WTC11 (cell line): ENCODE measurements around the gene CD48. TPM values are rescaled to one million over a fixed set of nuclear protein-coding genes. Genes with fewer than 3 reads are reported as not detected.

Experiments
- ATAC-seq: fragments of 200-7000 bp; cut with Tn5 transposase; 2 replicates; pipeline ENCODE4 v1.10.0; 2021; ENCODE audit warnings: mild to moderate bottlenecking, moderate library complexity
- CTCF ChIA-PET: fragments of 300-600 bp; sonication (Branson Sonifier 250); formaldehyde crosslinking; loops from one replicate; lab custom pipeline; 2021; ENCODE audit warnings: antibody characterized with exemption; lab: Charles Lee
- POLR2A ChIA-PET: fragments of 350-600 bp; sonication (Branson Sonifier 250); formaldehyde crosslinking; loops from one replicate; lab custom pipeline; 2021; ENCODE audit warnings: antibody characterized with exemption; lab: Charles Lee
- DNase-seq: peaks from one replicate; pipeline ENCODE4 v3.0.0; 2021; ENCODE audit warnings: low spot score
- H3K27ac Mint-ChIP-seq: 2 replicates; pipeline ENCODE4 v1.8.0; 2021; ENCODE audit warnings: mixed read lengths
- H3K27me3 Mint-ChIP-seq: 2 replicates; pipeline ENCODE4 v1.8.0; 2021; ENCODE audit warnings: low read depth, mild to moderate bottlenecking, moderate library complexity, mixed read lengths
- H3K36me3 Mint-ChIP-seq: 2 replicates; pipeline ENCODE4 v1.8.0; 2021; ENCODE audit warnings: mixed read lengths
- H3K4me1 Mint-ChIP-seq: 2 replicates; pipeline ENCODE4 v1.8.0; 2022; ENCODE audit warnings: mixed read lengths
- H3K4me3 Mint-ChIP-seq: 2 replicates; pipeline ENCODE4 v1.8.0; 2021; ENCODE audit warnings: mild to moderate bottlenecking, moderate library complexity, mixed read lengths
- H3K9me3 Mint-ChIP-seq: 2 replicates; pipeline ENCODE4 v1.8.0; 2021; ENCODE audit warnings: mixed read lengths
- ARID4B ChIP-seq: sonication (generic); formaldehyde crosslinking; IDR thresholded peaks from 2 replicates; pipeline ENCODE4 v1.8.0; 2023; ENCODE audit warnings: missing genetic modification reagents, mild to moderate bottlenecking, borderline replicate concordance
- CBFB ChIP-seq: sonication (generic); formaldehyde crosslinking; IDR thresholded peaks from 2 replicates; pipeline ENCODE4 v1.8.1; 2022; ENCODE audit warnings: mild to moderate bottlenecking, low read depth, missing genetic modification reagents
- CREB1 ChIP-seq: sonication (generic); formaldehyde crosslinking; IDR thresholded peaks from 2 replicates; pipeline ENCODE4 v1.8.0; 2023; ENCODE audit warnings: mild to moderate bottlenecking, missing genetic modification reagents
- E2F4 ChIP-seq: sonication (generic); formaldehyde crosslinking; IDR thresholded peaks from 2 replicates; pipeline ENCODE4 v1.8.1; 2022; ENCODE audit warnings: low read depth, mild to moderate bottlenecking, moderate library complexity, missing genetic modification reagents, borderline replicate concordance
- EMX1 ChIP-seq: fragments of 250-450 bp; sonication (Bioruptor Pico); IDR thresholded peaks from 2 replicates; pipeline ENCODE4 v1.8.0; 2021; ENCODE audit warnings: mild to moderate bottlenecking
- KAT7 ChIP-seq: sonication (generic); formaldehyde crosslinking; IDR thresholded peaks from 2 replicates; pipeline ENCODE4 v1.8.1; 2023; ENCODE audit warnings: missing genetic modification reagents, mild to moderate bottlenecking, borderline replicate concordance
- NFATC4 ChIP-seq: fragments of 250-450 bp; sonication (Bioruptor Pico); IDR thresholded peaks from 2 replicates; pipeline ENCODE4 v1.9.0; 2021; ENCODE audit warnings: mild to moderate bottlenecking
- NFYB ChIP-seq: sonication (generic); formaldehyde crosslinking; conservative IDR thresholded peaks from 2 replicates; pipeline ENCODE4 v1.8.0; 2022; ENCODE audit warnings: low read depth, missing genetic modification reagents
- SOX15 ChIP-seq: fragments of 250-450 bp; sonication (Bioruptor Pico); IDR thresholded peaks from 2 replicates; pipeline ENCODE4 v1.9.0; 2021; ENCODE audit warnings: mild to moderate bottlenecking
- STAT6 ChIP-seq: sonication (generic); formaldehyde crosslinking; conservative IDR thresholded peaks from 2 replicates; pipeline ENCODE4 v1.8.1; 2023; ENCODE audit warnings: mild to moderate bottlenecking, low read depth, missing genetic modification reagents, moderate library complexity
- TEAD1 ChIP-seq: sonication (generic); formaldehyde crosslinking; IDR thresholded peaks from 2 replicates; pipeline ENCODE4 v1.8.0; 2022; ENCODE audit warnings: mild to moderate bottlenecking, missing genetic modification reagents
- ZBTB43 ChIP-seq: sonication (generic); formaldehyde crosslinking; IDR thresholded peaks from 2 replicates; pipeline ENCODE4 v1.8.1; 2023; ENCODE audit warnings: mild to moderate bottlenecking, missing genetic modification reagents
- ZNF138 ChIP-seq: sonication (generic); formaldehyde crosslinking; conservative IDR thresholded peaks from 2 replicates; pipeline ENCODE4 v1.8.1; 2022; ENCODE audit warnings: mild to moderate bottlenecking, moderate library complexity, missing genetic modification reagents
- ZNF232 ChIP-seq: sonication (generic); formaldehyde crosslinking; IDR thresholded peaks from 2 replicates; pipeline ENCODE4 v1.8.0; 2022; ENCODE audit warnings: mild to moderate bottlenecking, missing genetic modification reagents
- ZNF317 ChIP-seq: sonication (generic); formaldehyde crosslinking; IDR thresholded peaks from 2 replicates; pipeline ENCODE4 v1.8.1; 2023; ENCODE audit warnings: low read depth, mild to moderate bottlenecking, moderate library complexity, missing genetic modification reagents, borderline replicate concordance
- ZNF396 ChIP-seq: fragments of 250-450 bp; sonication (Bioruptor Pico); IDR thresholded peaks from 2 replicates; pipeline ENCODE4 v1.8.0; 2021; ENCODE audit warnings: mild to moderate bottlenecking, moderate library complexity, borderline replicate concordance
- ZNF416 ChIP-seq: fragments of 250-450 bp; sonication (Bioruptor Pico); IDR thresholded peaks from 2 replicates; pipeline ENCODE4 v1.9.0; 2021; ENCODE audit warnings: mild to moderate bottlenecking, inconsistent platforms
- ZNF423 ChIP-seq: fragments of 250-450 bp; sonication (Bioruptor Pico); IDR thresholded peaks from 2 replicates; pipeline ENCODE4 v2.1.2; 2022; ENCODE audit warnings: mild to moderate bottlenecking, moderate library complexity
- ZNF425 ChIP-seq: fragments of 250-450 bp; sonication (Bioruptor Pico); conservative IDR thresholded peaks from 2 replicates; pipeline ENCODE4 v1.9.0; 2021; ENCODE audit warnings: mild to moderate bottlenecking
- total RNA-seq: library from RNA; stranded (reverse); gene quantifications from 3 replicates; pipeline ENCODE4 v1.2.3, GENCODE V29; 2021

The CD48 gene
- total RNA-seq, 1 experiment from 2014 or later, result 0.66 TPM

GRCh38 chr1:160644399-160644798 lies 67.2 kb downstream of the CD48 start:
- peaks cover 8% of the 10 kb centered on the region for H3K27me3 Mint-ChIP-seq
- no peak for TF ChIP-seq ZNF423 (CRISPR knock-in tag)
- TF ChIP-seq E2F4 (CRISPR knock-in tag), result no peak
- no peak for TF ChIP-seq CREB1 (CRISPR knock-in tag)
- ChIA-PET CTCF (no interaction called here), POLR2A (no interaction called here)
- ATAC-seq, result no peak
- H3K27ac Mint-ChIP-seq, result no peak overlapping the region
- H3K36me3 Mint-ChIP-seq, result no peaks in the 10 kb centered on the region
- H3K4me3 Mint-ChIP-seq, result no peak overlapping the region
- 0 out of 2 replicates have a peak, but pooled peaks cover 3% of the 10 kb centered on the region for H3K4me1 Mint-ChIP-seq
- H3K9me3 Mint-ChIP-seq, result peaks cover 9% of the 10 kb centered on the region; the same call in 1 of the 2 replicates
- DNase-seq, result no peak

- CTCF ChIA-PET, result interaction anchor here (1.3 kb wide), 1 partner anchor 32 kb away, joined by 4 read pairs; no protein-coding TSS in a partner anchor
- ATAC-seq, result no peak
- H3K27me3 Mint-ChIP-seq, result peaks cover 13% of the 10 kb centered on the region
Observed at GRCh38 chr1:160643138-160643537, 68.5 kb downstream of the CD48 start.

GRCh38 chr1:160642281-160642644 lies 69.4 kb downstream of the CD48 start:
- peaks cover 8% of the 10 kb centered on the region; the same call in 1 of the 2 replicates for H3K9me3 Mint-ChIP-seq
- peaks cover 17% of the 10 kb centered on the region for H3K4me1 Mint-ChIP-seq
- H3K36me3 Mint-ChIP-seq, result no peaks in the 10 kb centered on the region
- no peak overlapping the region for H3K27ac Mint-ChIP-seq
- no peak for DNase-seq
- ATAC-seq, result no peak
- ChIA-PET CTCF (interaction anchor here (1.3 kb wide), 1 partner anchor 33 kb away, joined by 4 read pairs; no protein-coding TSS in a partner anchor), POLR2A (no interaction called here)
- H3K4me3 Mint-ChIP-seq, result no peak overlapping the region
- H3K27me3 Mint-ChIP-seq, result peaks cover 21% of the 10 kb centered on the region
- TF ChIP-seq ZNF425 (CRISPR knock-in tag), result no peak
- TF ChIP-seq STAT6 (CRISPR knock-in tag), result no peak
- no peak for TF ChIP-seq CBFB (CRISPR knock-in tag)
- no peak for TF ChIP-seq ARID4B (CRISPR knock-in tag)

More at GRCh38 chr1:160643138-160643537, 68.5 kb downstream of the CD48 start:
- DNase-seq, result no peak
- TF ChIP-seq ZNF396 (no peak), KAT7 (CRISPR knock-in tag) (no peak), NFYB (CRISPR knock-in tag) (no peak), ZNF138 (no peak), ZNF232 (CRISPR knock-in tag) (no peak), TEAD1 (no peak), ZBTB43 (no peak), ZNF317 (no peak), E2F4 (CRISPR knock-in tag) (no peak), EMX1 (CRISPR knock-in tag) (no peak), NFATC4 (no peak), SOX15 (CRISPR knock-in tag) (no peak), ZNF416 (no peak)
- POLR2A ChIA-PET, result no interaction called here
- Mint-ChIP-seq H3K36me3 (no peaks in the 10 kb centered on the region), H3K9me3 (peaks cover 8% of the 10 kb centered on the region; the same call in 1 of the 2 replicates), H3K4me3 (no peak overlapping the region), H3K4me1 (peaks cover 8% of the 10 kb centered on the region), H3K27ac (no peak overlapping the region)
